GM12878 (cell line): ENCODE measurements around the gene ABHD8. TPM values are rescaled to one million over a fixed set of nuclear protein-coding genes. Genes with fewer than 3 reads are reported as not detected.

Source experiments
- CBFB ChIP-seq: IDR thresholded peaks from 2 replicates; pipeline ENCODE4 v1.6.1; 2016; ENCODE audit warnings: antibody characterized with exemption, low read depth
- CBX5 ChIP-seq: sonication (generic); IDR thresholded peaks from 2 replicates; pipeline ENCODE4 v1.6.1; 2016; ENCODE audit warnings: low read depth, moderate library complexity, mild to moderate bottlenecking, inconsistent platforms
- CHD2 ChIP-seq: IDR thresholded peaks from 2 replicates; pipeline ENCODE4 v1.6.1; 2011; ENCODE audit warnings: low read depth, low read length, improper control_type of control experiment, borderline replicate concordance
- EGR1 ChIP-seq, 2 experiments: IDR thresholded peaks; 1 replicate in 1 of 2; 2 replicates in 1 of 2; pipeline ENCODE4 v1.6.1; 2011 to 2012; ENCODE audit warnings: low read depth in 2 of 2, low read length in 2 of 2, borderline replicate concordance in 1 of 2, mild to moderate bottlenecking in 1 of 2, moderate library complexity in 1 of 2
- FOS ChIP-seq: IDR thresholded peaks from 3 replicates; pipeline ENCODE4 v1.6.1; 2011; ENCODE audit warnings: borderline replicate concordance; ENCODE audit not compliant: insufficient read length; ENCODE audit errors: extremely low read depth
- KLF5 ChIP-seq: fragments of 450-650 bp; IDR thresholded peaks from 2 replicates; pipeline ENCODE4 v1.6.1; 2014; ENCODE audit warnings: mild to moderate bottlenecking; ENCODE audit not compliant: partially characterized antibody
- MXI1 ChIP-seq: fragments of 150-350 bp; IDR thresholded peaks from 2 replicates; pipeline ENCODE4 v1.6.1; 2011; ENCODE audit warnings: low read depth, mild to moderate bottlenecking, inconsistent platforms, low read length, improper control_type of control experiment
- NFIC ChIP-seq: IDR thresholded peaks from 2 replicates; pipeline ENCODE4 v1.6.1; 2012; ENCODE audit warnings: low read depth, mild to moderate bottlenecking, inconsistent platforms, low read length, moderate library complexity
- NRF1 ChIP-seq: conservative IDR thresholded peaks from 2 replicates; pipeline ENCODE4 v1.6.1; 2011; ENCODE audit warnings: mild to moderate bottlenecking, low read depth, low read length, improper control_type of control experiment
- POU2F2 ChIP-seq: IDR thresholded peaks from 3 replicates; pipeline ENCODE4 v1.6.1; 2011; ENCODE audit warnings: low read depth, mild to moderate bottlenecking, low read length, borderline replicate concordance
- RAD21 ChIP-seq: IDR thresholded peaks from 2 replicates; pipeline ENCODE4 v1.6.1; 2011; ENCODE audit warnings: mild to moderate bottlenecking, low read depth, low read length, moderate library complexity; ENCODE audit not compliant: insufficient read depth
- RBBP5 ChIP-seq: fragments of 200-600 bp; sonication (generic); conservative IDR thresholded peaks from 2 replicates; pipeline ENCODE4 v1.6.1; 2016
- STAT1 ChIP-seq: fragments of 450-650 bp; conservative IDR thresholded peaks from 2 replicates; pipeline ENCODE4 v1.6.1; 2014; ENCODE audit warnings: antibody characterized with exemption, mild to moderate bottlenecking
- WRNIP1 ChIP-seq: IDR thresholded peaks from 2 replicates; pipeline ENCODE4 v1.6.1; 2011; ENCODE audit warnings: low read depth, low read length, improper control_type of control experiment, borderline replicate concordance
- polyA plus RNA-seq, 11 experiments: library from polyadenylated mRNA; depleted of rRNA in 4 of 11; unstranded in 6 of 11; stranded (reverse) in 5 of 11; fragments of >200 nt; fragmentation: Nextera tagmentation in 4 of 11; fragmentation: Illumina TruSeq in 1 of 11; extraction: Ambion mirVana in 4 of 11; extraction: Trizol in 1 of 11; gene quantifications; 1 replicate in 1 of 11; 2 replicates in 10 of 11; pipeline versions ENCODE4 v1.2.1 to v1.2.3, GENCODE V29; 2011 to 2016; ENCODE audit warnings: inconsistent platforms in 2 of 11, missing spikeins in 2 of 11, low read depth in 1 of 11
- total RNA-seq, 4 experiments: library from RNA; depleted of rRNA in 3 of 4; stranded (reverse); fragments of >200 nt in 3 of 4; fragmentation: Illumina TruSeq in 1 of 4; extraction: Trizol in 1 of 4; gene quantifications; 2 replicates each; pipeline versions ENCODE4 v1.2.1 to v1.2.3, GENCODE V29; 2013 to 2021
- TF ChIP-seq, protein P1 (sequence below): IDR thresholded peaks from 2 replicates; pipeline ENCODE4 v1.6.1; 2012; ENCODE audit warnings: mild to moderate bottlenecking, low read depth, low read length
- TF ChIP-seq, protein P2 (sequence below): fragments of 450-650 bp; IDR thresholded peaks from 2 replicates; pipeline ENCODE4 v1.6.1; 2017; ENCODE audit warnings: low read depth, mild to moderate bottlenecking, moderate library complexity
- TF ChIP-seq, protein P3 (sequence below): IDR thresholded peaks from 2 replicates; pipeline ENCODE4 v1.6.1; 2011; ENCODE audit warnings: borderline replicate concordance, low read depth, mild to moderate bottlenecking, moderate library complexity, mixed read lengths, low read length; ENCODE audit not compliant: insufficient read depth; ENCODE audit errors: extremely low read length
- TF ChIP-seq, protein P4 (sequence below): IDR thresholded peaks from 2 replicates; pipeline ENCODE4 v1.6.1; 2011; ENCODE audit warnings: low read depth, low read length, improper control_type of control experiment, borderline replicate concordance
- TF ChIP-seq, protein P5 (sequence below): IDR thresholded peaks from 2 replicates; pipeline ENCODE4 v1.6.1; 2012; ENCODE audit warnings: low read depth, low read length, improper control_type of control experiment

The ABHD8 gene
- total and polyA plus RNA-seq, 10 of the 15 experiments (the other 5 are each of a cell fraction or from before 2014, with no cell fraction given) = 0.03 to 12.5 (median 6.0) TPM

DNA sequence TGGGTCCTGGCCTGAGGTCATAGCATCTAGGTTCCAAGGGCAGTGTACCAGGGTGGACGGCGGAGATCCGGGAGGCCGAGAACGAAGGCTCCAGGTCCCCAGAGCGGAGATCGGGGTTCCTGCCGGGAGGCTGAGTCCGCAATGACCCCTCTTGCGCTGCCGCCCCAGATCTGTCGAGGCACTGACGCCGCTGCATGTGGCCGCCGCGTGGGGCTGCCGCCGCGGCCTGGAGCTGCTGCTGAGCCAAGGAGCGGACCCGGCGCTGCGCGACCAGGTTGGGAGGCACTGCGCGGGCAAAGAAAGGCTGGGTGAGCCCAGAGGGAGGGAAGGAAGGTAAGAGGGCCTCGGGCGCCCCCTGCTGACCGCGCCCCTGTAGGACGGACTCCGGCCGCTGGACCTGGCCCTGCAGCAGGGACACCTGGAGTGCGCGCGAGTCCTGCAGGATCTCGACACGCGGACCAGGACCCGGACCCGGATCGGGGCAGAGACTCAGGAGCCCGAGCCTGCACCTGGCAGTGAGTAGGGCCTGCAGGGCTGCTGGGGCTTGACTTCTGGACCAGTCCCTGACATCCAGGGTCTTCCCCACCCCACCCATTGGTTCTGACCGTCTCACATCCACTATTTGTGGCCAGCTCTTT, 20.6 kb downstream of the ABHD8 start (continued):
- TF ChIP-seq, protein P1, sequence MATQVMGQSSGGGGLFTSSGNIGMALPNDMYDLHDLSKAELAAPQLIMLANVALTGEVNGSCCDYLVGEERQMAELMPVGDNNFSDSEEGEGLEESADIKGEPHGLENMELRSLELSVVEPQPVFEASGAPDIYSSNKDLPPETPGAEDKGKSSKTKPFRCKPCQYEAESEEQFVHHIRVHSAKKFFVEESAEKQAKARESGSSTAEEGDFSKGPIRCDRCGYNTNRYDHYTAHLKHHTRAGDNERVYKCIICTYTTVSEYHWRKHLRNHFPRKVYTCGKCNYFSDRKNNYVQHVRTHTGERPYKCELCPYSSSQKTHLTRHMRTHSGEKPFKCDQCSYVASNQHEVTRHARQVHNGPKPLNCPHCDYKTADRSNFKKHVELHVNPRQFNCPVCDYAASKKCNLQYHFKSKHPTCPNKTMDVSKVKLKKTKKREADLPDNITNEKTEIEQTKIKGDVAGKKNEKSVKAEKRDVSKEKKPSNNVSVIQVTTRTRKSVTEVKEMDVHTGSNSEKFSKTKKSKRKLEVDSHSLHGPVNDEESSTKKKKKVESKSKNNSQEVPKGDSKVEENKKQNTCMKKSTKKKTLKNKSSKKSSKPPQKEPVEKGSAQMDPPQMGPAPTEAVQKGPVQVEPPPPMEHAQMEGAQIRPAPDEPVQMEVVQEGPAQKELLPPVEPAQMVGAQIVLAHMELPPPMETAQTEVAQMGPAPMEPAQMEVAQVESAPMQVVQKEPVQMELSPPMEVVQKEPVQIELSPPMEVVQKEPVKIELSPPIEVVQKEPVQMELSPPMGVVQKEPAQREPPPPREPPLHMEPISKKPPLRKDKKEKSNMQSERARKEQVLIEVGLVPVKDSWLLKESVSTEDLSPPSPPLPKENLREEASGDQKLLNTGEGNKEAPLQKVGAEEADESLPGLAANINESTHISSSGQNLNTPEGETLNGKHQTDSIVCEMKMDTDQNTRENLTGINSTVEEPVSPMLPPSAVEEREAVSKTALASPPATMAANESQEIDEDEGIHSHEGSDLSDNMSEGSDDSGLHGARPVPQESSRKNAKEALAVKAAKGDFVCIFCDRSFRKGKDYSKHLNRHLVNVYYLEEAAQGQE = no peak
- no peak for TF ChIP-seq EGR1 (IDR thresholded peaks at IDR 0.05; ENCODE audit: borderline replicate concordance in 1 of 2, low read depth in 2 of 2, low read length in 2 of 2)
- no peak for TF ChIP-seq CBX5
- no peak for TF ChIP-seq CBFB
- TF ChIP-seq, protein P2, sequence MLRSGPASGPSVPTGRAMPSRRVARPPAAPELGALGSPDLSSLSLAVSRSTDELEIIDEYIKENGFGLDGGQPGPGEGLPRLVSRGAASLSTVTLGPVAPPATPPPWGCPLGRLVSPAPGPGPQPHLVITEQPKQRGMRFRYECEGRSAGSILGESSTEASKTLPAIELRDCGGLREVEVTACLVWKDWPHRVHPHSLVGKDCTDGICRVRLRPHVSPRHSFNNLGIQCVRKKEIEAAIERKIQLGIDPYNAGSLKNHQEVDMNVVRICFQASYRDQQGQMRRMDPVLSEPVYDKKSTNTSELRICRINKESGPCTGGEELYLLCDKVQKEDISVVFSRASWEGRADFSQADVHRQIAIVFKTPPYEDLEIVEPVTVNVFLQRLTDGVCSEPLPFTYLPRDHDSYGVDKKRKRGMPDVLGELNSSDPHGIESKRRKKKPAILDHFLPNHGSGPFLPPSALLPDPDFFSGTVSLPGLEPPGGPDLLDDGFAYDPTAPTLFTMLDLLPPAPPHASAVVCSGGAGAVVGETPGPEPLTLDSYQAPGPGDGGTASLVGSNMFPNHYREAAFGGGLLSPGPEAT = no peak
- peak; percentile 79 for TF ChIP-seq RAD21
- no peak for TF ChIP-seq RBBP5
- TF ChIP-seq MXI1 = peak; percentile 47; the same call in 1 of the 2 replicates
- no peak for TF ChIP-seq CHD2
- no peak for TF ChIP-seq KLF5
- no peak for TF ChIP-seq FOS
- TF ChIP-seq, protein P3, sequence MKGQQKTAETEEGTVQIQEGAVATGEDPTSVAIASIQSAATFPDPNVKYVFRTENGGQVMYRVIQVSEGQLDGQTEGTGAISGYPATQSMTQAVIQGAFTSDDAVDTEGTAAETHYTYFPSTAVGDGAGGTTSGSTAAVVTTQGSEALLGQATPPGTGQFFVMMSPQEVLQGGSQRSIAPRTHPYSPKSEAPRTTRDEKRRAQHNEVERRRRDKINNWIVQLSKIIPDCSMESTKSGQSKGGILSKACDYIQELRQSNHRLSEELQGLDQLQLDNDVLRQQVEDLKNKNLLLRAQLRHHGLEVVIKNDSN = no peak
- TF ChIP-seq STAT1 = 0 out of 2 replicates have a peak, but pooled peaks have one; percentile 46
- TF ChIP-seq, protein P4, sequence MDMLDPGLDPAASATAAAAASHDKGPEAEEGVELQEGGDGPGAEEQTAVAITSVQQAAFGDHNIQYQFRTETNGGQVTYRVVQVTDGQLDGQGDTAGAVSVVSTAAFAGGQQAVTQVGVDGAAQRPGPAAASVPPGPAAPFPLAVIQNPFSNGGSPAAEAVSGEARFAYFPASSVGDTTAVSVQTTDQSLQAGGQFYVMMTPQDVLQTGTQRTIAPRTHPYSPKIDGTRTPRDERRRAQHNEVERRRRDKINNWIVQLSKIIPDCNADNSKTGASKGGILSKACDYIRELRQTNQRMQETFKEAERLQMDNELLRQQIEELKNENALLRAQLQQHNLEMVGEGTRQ = no peak
- 0 out of 2 replicates have a peak, but pooled peaks have one; percentile 15 for TF ChIP-seq NRF1
- TF ChIP-seq WRNIP1 = no peak
- TF ChIP-seq, protein P5, sequence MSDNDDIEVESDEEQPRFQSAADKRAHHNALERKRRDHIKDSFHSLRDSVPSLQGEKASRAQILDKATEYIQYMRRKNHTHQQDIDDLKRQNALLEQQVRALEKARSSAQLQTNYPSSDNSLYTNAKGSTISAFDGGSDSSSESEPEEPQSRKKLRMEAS = peak; percentile 63; the same call in 1 of the 2 replicates
- TF ChIP-seq NFIC = no peak
- 0 out of 3 replicates have a peak, but pooled peaks have one; percentile 11 for TF ChIP-seq POU2F2
